AG04449 (cell line): ENCODE results near the gene SLC44A4.
"Not testable (repeated sequence)": the region's sequence is repeated elsewhere in the genome, so short reads cannot be mapped to it uniquely, and the experiment has no call there.

Experiments
- CTCF ChIA-PET: fragments of 350-600 bp; formaldehyde crosslinking; extraction: SDS; loops from one replicate; lab custom pipeline; 2021; ENCODE audit warnings: antibody characterized with exemption; lab: Yijun Ruan, JAX
- POLR2A ChIA-PET: fragments of 400-600, 350-600 bp; formaldehyde crosslinking; extraction: SDS; loops from one replicate; lab custom pipeline; 2020; ENCODE audit warnings: antibody characterized with exemption, inconsistent platforms; lab: Yijun Ruan, JAX
- DNase-seq: peaks from one replicate; pipeline ENCODE4 v3.0.0-alpha.2; 2010; ENCODE audit warnings: low read depth, low spot score
- H3K4me3 ChIP-seq: 2 replicates; pipeline ENCODE4 v1.5.1; 2011; ENCODE audit warnings: low read depth, mild to moderate bottlenecking, control low read depth, low read length
- TF ChIP-seq, protein P1 (sequence below): IDR thresholded peaks from one replicate; pipeline ENCODE4 v1.5.1; 2011; ENCODE audit warnings: mild to moderate bottlenecking, moderate library complexity, low read length, control low read depth, inconsistent platforms; ENCODE audit not compliant: insufficient read depth; ENCODE audit errors: missing control alignments

SLC44A4 gene

DNA sequence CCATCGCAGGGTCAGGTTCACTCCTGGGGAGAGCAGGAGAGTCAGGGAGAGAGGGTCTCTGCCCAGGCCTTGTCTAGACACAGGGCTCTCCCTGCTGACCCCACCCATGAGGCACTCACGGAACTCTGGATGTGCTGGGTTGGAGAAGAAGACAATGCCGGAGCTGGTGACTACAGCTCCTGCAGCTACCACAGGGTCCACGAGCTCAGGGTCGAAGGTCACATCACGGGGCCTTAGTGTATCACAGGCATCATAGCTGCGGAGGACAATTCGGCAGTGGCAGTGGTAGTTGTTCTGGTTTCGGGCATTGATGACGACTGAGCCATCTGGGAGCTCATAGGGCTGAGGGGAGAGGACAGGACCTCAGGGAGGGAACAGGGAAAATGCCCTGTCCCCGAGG, 18.9 kb downstream of the SLC44A4 start:
- no peak for DNase-seq
- TF ChIP-seq, protein P1, sequence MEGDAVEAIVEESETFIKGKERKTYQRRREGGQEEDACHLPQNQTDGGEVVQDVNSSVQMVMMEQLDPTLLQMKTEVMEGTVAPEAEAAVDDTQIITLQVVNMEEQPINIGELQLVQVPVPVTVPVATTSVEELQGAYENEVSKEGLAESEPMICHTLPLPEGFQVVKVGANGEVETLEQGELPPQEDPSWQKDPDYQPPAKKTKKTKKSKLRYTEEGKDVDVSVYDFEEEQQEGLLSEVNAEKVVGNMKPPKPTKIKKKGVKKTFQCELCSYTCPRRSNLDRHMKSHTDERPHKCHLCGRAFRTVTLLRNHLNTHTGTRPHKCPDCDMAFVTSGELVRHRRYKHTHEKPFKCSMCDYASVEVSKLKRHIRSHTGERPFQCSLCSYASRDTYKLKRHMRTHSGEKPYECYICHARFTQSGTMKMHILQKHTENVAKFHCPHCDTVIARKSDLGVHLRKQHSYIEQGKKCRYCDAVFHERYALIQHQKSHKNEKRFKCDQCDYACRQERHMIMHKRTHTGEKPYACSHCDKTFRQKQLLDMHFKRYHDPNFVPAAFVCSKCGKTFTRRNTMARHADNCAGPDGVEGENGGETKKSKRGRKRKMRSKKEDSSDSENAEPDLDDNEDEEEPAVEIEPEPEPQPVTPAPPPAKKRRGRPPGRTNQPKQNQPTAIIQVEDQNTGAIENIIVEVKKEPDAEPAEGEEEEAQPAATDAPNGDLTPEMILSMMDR, result no peak
- no peak overlapping the region for H3K4me3 ChIP-seq
- CTCF ChIA-PET, result interaction anchor here (0.7 kb wide), 1 partner anchor 9 kb away, joined by 3 read pairs; no protein-coding TSS in a partner anchor
- POLR2A ChIA-PET, result no interaction called here

DNA sequence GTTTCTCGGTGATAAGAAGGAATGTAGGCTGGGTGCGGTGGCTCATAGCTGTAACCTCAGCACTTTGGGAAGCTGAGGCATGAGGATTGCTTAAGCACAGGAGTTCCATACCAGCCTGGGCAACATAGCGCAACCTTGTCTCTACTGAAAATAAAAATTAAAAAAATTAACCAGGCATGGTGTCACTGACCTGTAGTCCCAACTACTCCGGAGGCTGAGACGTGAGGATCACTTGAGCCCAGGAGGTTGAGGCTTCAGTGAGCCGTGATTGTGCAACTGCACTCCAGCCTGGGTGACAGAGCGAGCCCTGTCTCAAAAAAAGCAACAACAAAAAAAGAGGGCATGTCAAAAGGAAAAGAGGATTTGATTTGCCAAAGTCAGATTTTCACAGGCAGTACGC, 20.1 kb downstream of the SLC44A4 start:
- TF ChIP-seq, protein P1, result no peak
- DNase-seq, result no peak
- ChIA-PET CTCF (no interaction called here), POLR2A (no interaction called here)
- H3K4me3 ChIP-seq, result no peak overlapping the region

DNA sequence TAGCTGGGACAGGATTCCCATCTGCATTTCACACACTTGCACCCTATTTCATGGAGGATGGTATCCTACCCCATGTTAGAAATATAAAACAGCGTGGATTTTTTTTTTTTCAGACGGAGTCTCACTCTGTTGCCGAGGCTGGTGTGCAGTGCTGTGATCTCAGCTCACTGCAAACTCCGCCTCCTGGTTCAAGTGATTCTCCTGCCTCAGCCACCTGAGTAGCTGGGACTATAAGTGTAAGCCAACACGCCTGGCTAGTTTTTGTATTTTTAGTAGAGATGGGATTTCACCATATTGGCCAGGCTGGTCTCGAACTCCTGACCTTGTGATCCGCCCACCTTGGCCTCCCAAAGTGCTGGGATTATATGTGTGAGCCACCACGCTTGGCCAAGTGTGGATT, 21.0 kb downstream of the SLC44A4 start:
- CTCF ChIA-PET, result interaction anchor here (1.2 kb wide), 2 partner anchors 18 to 259 kb away, joined by 4 read pairs; no protein-coding TSS in a partner anchor
- DNase-seq, POLR2A ChIA-PET, H3K4me3 ChIP-seq: not testable (repeated sequence)

DNA sequence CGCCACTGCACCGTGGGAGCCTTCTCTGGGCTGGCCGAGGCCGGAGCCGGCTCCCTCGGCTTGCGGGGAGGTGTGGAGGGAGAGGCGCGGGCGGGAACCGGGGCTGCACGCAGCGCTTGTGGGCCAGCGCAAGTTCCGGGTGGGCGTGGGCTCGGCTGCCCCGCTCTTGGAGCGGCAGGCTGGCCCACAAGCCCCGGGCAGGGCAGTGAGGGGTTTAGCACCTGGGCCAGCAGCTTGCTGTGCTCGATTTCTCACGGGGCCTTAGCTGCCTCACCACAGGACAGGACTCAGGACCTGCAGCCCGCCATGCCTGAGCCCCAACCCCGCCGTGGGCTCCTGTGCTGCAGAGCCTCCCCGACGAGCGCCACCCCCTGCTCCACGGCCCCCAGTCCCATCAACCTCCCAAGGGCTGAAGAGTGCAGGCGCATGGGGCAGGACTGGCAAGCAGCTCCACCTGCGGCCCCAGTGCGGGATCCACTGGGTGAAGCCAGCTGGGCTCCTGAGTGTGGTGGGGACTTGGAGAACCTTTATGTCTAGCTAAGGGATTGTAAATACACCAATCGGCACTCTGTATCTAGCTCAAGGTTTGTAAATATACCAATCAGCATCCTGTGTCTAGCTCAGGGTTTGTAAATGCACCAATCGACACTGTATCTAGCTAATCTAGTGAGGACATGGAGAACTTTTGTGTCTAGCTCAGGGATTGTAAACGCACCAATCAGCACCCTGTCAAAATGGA, 26.6 kb downstream of the SLC44A4 start:
- POLR2A ChIA-PET, result interaction anchor here (1.0 kb wide), 1 partner anchor 11 kb away, joined by 5 read pairs; the partner anchor contains the start of gene NEU1
- DNase-seq, CTCF ChIA-PET, H3K4me3 ChIP-seq: not testable (repeated sequence)

DNA sequence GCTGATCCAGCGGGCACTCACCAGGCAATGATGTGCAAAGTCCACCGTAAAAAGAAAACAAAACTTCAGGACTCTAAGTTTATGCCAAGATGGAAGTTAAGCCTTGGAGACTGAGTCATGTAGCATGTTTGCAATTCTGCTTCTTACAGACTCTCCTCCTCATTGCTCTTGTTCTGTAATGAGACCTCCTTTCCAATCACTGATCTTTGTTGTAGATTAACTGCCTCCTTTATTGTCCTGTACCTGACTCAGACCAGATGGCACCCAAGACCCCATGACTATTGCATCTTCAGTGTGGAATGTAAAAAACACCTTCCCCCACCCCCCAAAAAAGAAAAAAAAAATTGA, 27.3 kb downstream of the SLC44A4 start:
- ChIA-PET CTCF (interaction anchor here (0.7 kb wide), 1 partner anchor 8 kb away, joined by 3 read pairs; no protein-coding TSS in a partner anchor), POLR2A (no interaction called here)
- no peak overlapping the region for H3K4me3 ChIP-seq
- TF ChIP-seq, protein P1, result no peak
- DNase-seq, result no peak

DNA sequence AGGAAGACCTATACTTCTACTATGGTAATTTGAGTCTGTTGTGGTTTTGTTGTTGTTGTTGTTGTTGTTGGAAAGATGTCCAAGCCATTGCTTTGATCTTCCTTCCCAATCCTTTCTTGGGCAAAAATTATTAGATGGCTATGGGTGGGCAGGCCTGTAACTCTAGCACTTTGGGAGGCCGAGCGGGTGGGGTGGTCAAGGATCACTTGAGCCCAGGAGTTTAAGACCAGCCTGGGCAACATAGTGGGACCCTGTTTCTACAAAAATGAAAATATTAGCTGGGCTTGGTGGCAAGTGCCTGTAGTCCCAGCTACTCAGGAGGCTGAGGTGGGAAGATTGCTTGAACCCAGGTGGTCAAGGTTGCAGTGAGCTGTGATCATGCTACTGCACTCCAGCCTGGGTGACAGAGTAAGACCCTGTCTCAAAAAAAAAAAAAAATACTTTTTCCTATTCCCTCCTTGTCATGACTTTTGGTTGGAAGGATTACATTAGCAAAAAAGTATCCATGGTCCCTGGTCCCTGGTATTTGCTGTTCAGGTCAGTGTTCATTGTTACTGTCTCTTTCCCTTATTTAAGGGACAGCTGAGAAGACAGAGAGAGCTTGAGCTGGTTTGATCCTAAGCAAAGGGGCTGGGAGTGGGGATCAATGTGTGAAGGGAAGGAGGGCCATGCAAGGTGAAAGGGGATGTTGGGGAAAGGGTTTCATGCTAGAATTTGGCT, 27.9 kb downstream of the SLC44A4 start:
- CTCF ChIA-PET, result interaction anchor here (0.7 kb wide), 1 partner anchor 9 kb away, joined by 3 read pairs; no protein-coding TSS in a partner anchor

More for the DNA sequence above, 27.9 kb downstream of the SLC44A4 start:
- H3K4me3 ChIP-seq, result no peak overlapping the region
- TF ChIP-seq, protein P1, result no peak
- POLR2A ChIA-PET, result no interaction called here
- no peak for DNase-seq
